ENCODE results near the gene DNAAF1. TPM values are rescaled to one million over a fixed set of nuclear protein-coding genes. Genes with fewer than 3 reads are reported as not detected.

The DNAAF1 gene
- polyA plus RNA-seq, 2 donors = 0.20 to 0.39 TPM

- no peak overlapping the region for H3K4me3 ChIP-seq (ENCODE audit: low read depth in 1 of 2, low read length in 2 of 2)
- H3K27ac ChIP-seq (ENCODE audit: low read depth in 2 of 2, low read length in 1 of 2) = no peak overlapping the region
- 73 to 76% methylated on average over 5 of the region's 5 CpGs for WGBS, 2 donors
- H3K27me3 ChIP-seq (ENCODE audit: control insufficient read depth in 1 of 2, insufficient read depth in 2 of 2, low read length in 2 of 2) = no peaks in the 10 kb centered on the region
- peaks cover 0 to 10% of the 10 kb centered on the region in 2 donors for H3K36me3 ChIP-seq (ENCODE audit: control insufficient read depth in 2 of 2, insufficient read depth in 2 of 2, low read length in 1 of 2)
- H3K9me3 ChIP-seq (ENCODE audit: control insufficient read depth in 2 of 2, insufficient read depth in 1 of 2, low read depth in 1 of 2, low read length in 1 of 2) = no peaks in the 10 kb centered on the region
- H3K4me1 ChIP-seq (ENCODE audit: control insufficient read depth in 2 of 2, insufficient read depth in 2 of 2, low read length in 1 of 2) = peaks cover 0 to 5% of the 10 kb centered on the region in 2 donors
These were observed 25.1 kb upstream of the DNAAF1 start for GRCh38 chr16:84120023-84120422.

DNA sequence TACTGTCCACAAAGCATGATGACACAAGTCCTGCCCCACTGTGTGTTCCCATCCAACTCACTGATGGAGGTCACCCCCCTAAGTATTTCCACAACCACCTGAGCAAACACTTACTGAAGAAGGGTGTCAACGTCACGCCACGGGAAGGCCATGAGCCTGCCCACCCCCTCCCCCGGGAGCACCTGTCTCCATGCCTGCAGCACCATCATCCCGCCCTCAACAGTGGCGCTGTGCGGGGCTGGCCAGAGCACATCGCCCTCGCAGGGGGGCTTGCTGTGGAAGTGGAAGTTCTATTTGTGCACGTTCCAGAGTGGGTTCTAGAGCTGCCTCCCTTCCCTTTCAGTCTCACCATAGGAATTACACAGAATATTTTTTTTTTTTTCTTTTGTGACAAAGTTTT lies 24.1 kb upstream of the DNAAF1 start:
- WGBS, 2 donors = 89% methylated on average over 10 of the region's 10 CpGs
- Histone ChIP-seq H3K27ac (ENCODE audit: low read depth in 2 of 2, low read length in 1 of 2) (no peak overlapping the region), H3K36me3 (ENCODE audit: control insufficient read depth in 2 of 2, insufficient read depth in 2 of 2, low read length in 1 of 2) (peaks cover 0 to 10% of the 10 kb centered on the region in 2 donors)

GRCh38 chr16:84124257-84125073 lies 20.6 kb upstream of the DNAAF1 start:
- H3K4me1 ChIP-seq (ENCODE audit: control insufficient read depth in 2 of 2, insufficient read depth in 2 of 2, low read length in 1 of 2) = peaks cover 0 to 3% of the 10 kb centered on the region in 2 donors
- H3K4me3 ChIP-seq (ENCODE audit: low read depth in 1 of 2, low read length in 2 of 2) = no peak overlapping the region
- H3K36me3 ChIP-seq (ENCODE audit: control insufficient read depth in 2 of 2, insufficient read depth in 2 of 2, low read length in 1 of 2) = peaks cover 2 to 14% of the 10 kb centered on the region in 2 donors
- whole genome bisulfite sequencing, 2 donors = 85 to 87% methylated on average over 7 of the region's 7 CpGs
- no peaks in the 10 kb centered on the region for H3K27me3 ChIP-seq (ENCODE audit: control insufficient read depth in 1 of 2, insufficient read depth in 2 of 2, low read length in 2 of 2)
- no peak overlapping the region for H3K27ac ChIP-seq (ENCODE audit: low read depth in 2 of 2, low read length in 1 of 2)
- no peaks in the 10 kb centered on the region for H3K9me3 ChIP-seq (ENCODE audit: control insufficient read depth in 2 of 2, insufficient read depth in 1 of 2, low read depth in 1 of 2, low read length in 1 of 2)

More for the DNA sequence above, 24.1 kb upstream of the DNAAF1 start:
- H3K4me3 ChIP-seq (ENCODE audit: low read depth in 1 of 2, low read length in 2 of 2) = no peak overlapping the region
- H3K4me1 ChIP-seq (ENCODE audit: control insufficient read depth in 2 of 2, insufficient read depth in 2 of 2, low read length in 1 of 2) = peaks cover 0 to 5% of the 10 kb centered on the region in 2 donors
- H3K9me3 ChIP-seq (ENCODE audit: control insufficient read depth in 2 of 2, insufficient read depth in 1 of 2, low read depth in 1 of 2, low read length in 1 of 2) = no peaks in the 10 kb centered on the region
- H3K27me3 ChIP-seq (ENCODE audit: control insufficient read depth in 1 of 2, insufficient read depth in 2 of 2, low read length in 2 of 2) = no peaks in the 10 kb centered on the region

DNA sequence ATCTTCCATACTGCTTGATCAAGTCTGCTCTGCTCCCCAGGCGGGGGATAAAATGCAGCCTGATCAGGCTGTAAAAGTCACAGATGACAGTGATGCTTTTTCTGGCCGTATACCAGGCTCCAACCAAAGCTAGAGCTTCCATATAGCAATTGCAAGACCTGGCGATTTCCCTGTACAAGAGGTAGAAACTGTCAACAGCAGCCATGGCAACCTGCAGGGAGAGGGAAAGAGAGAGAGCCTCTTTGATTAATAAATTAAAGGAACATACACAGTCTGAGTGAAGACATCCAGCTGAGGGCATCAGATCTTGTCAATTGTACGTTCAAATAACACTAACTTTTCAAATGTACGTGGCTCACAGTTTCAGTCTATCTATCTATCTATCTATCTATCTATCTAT lies 14.0 kb upstream of the DNAAF1 start:
- no peak overlapping the region for H3K4me3 ChIP-seq (ENCODE audit: low read depth in 1 of 2, low read length in 2 of 2)
- 82 to 83% methylated on average over 5 of the region's 5 CpGs for WGBS, 2 donors
- H3K4me1 ChIP-seq (ENCODE audit: control insufficient read depth in 2 of 2, insufficient read depth in 2 of 2, low read length in 1 of 2) = no peaks in the 10 kb centered on the region
- no peak overlapping the region for H3K27ac ChIP-seq (ENCODE audit: low read depth in 2 of 2, low read length in 1 of 2)
- no peaks in the 10 kb centered on the region for H3K9me3 ChIP-seq (ENCODE audit: control insufficient read depth in 2 of 2, insufficient read depth in 1 of 2, low read depth in 1 of 2, low read length in 1 of 2)
- peaks cover 2 to 9% of the 10 kb centered on the region in 2 donors for H3K36me3 ChIP-seq (ENCODE audit: control insufficient read depth in 2 of 2, insufficient read depth in 2 of 2, low read length in 1 of 2)
- H3K27me3 ChIP-seq (ENCODE audit: control insufficient read depth in 1 of 2, insufficient read depth in 2 of 2, low read length in 2 of 2) = no peaks in the 10 kb centered on the region

DNA sequence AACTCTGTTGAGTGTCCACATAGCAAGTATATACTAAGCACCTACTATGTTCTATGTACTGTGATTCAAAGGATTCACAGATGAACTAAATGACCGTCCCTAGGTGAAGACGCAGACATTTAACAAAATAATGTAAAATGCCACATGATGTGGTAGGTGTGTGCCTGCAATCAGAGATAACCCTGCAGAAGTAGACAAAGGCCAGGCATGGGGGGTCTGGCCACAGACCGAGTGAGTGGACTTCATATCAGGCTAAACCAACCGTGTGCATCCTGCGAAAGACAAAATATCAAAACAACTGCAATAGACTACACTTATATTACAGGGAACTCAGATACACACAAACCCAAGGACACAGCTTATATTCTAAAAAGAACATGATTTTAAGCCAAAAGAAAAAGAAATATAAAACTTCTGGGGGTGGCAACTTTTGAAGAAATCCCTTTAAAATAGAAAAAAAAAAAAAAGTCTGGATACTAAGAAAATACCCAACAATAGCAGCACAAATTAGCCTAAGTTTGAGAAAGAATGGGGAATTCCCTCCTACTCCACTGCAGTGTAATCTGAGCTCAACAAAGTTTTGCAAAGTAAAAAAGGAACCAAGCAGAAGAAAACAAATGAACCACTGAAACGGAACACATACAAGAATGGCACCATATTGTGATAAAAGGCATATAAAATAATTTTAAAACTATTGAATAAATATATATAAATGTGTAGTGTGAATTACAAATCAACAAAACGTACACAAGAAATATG lies 12.4 kb upstream of the DNAAF1 start:
- Histone ChIP-seq H3K27ac (ENCODE audit: low read depth in 2 of 2, low read length in 1 of 2) (no peak overlapping the region), H3K27me3 (ENCODE audit: control insufficient read depth in 1 of 2, insufficient read depth in 2 of 2, low read length in 2 of 2) (no peaks in the 10 kb centered on the region), H3K36me3 (ENCODE audit: control insufficient read depth in 2 of 2, insufficient read depth in 2 of 2, low read length in 1 of 2) (peaks cover 0 to 7% of the 10 kb centered on the region in 2 donors), H3K9me3 (ENCODE audit: control insufficient read depth in 2 of 2, insufficient read depth in 1 of 2, low read depth in 1 of 2, low read length in 1 of 2) (no peaks in the 10 kb centered on the region), H3K4me3 (ENCODE audit: low read depth in 1 of 2, low read length in 2 of 2) (no peak overlapping the region), H3K4me1 (ENCODE audit: control insufficient read depth in 2 of 2, insufficient read depth in 2 of 2, low read length in 1 of 2) (no peaks in the 10 kb centered on the region)
- 86 to 91% methylated on average over 7 of the region's 7 CpGs for WGBS, 2 donors

DNA sequence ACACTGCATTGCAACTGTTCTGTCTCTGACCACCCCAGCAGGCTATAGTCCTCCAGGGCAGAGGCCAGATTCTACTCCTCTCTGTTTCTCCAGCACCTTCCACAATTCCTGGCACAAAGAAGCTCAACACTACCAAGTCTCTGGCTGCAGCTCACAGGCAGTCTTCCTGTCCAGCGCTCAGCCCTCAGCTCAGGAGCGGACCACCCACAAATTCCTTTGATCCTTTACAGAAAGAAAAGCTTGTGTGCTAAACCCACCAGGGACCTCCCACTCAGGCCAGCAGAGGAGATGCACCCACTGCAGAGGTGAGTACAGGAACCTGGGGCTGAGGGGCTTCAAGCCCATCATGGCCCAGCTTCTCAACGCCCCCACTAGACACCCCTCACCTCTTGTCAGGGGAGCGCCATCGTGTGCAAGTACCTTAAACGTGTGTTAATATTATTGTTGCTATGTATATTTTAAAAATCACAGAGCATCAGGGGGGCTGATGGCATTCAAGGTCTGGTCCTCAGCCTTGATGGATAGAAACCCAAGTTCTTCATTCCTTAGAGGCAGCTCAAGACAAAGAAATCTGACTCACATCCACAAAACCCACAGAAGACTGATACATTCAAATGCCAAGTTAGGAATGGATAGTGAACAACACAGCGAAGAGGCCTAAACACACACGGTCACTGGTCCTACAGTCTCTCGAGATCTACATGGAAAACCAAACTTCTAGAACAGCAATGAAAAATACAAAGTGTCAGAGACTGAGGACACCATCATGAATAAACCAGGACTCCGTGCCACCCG lies 8.6 kb upstream of the DNAAF1 start:
- Histone ChIP-seq H3K4me3 (ENCODE audit: low read depth in 1 of 2, low read length in 2 of 2) (no peak overlapping the region), H3K27me3 (ENCODE audit: control insufficient read depth in 1 of 2, insufficient read depth in 2 of 2, low read length in 2 of 2) (no peaks in the 10 kb centered on the region), H3K27ac (ENCODE audit: low read depth in 2 of 2, low read length in 1 of 2) (no peak overlapping the region), H3K4me1 (ENCODE audit: control insufficient read depth in 2 of 2, insufficient read depth in 2 of 2, low read length in 1 of 2) (no peaks in the 10 kb centered on the region), H3K36me3 (ENCODE audit: control insufficient read depth in 2 of 2, insufficient read depth in 2 of 2, low read length in 1 of 2) (no peaks in the 10 kb centered on the region), H3K9me3 (ENCODE audit: control insufficient read depth in 2 of 2, insufficient read depth in 1 of 2, low read depth in 1 of 2, low read length in 1 of 2) (no peaks in the 10 kb centered on the region)
- WGBS, 2 donors = 91 to 93% methylated on average over 11 of the region's 11 CpGs

DNA sequence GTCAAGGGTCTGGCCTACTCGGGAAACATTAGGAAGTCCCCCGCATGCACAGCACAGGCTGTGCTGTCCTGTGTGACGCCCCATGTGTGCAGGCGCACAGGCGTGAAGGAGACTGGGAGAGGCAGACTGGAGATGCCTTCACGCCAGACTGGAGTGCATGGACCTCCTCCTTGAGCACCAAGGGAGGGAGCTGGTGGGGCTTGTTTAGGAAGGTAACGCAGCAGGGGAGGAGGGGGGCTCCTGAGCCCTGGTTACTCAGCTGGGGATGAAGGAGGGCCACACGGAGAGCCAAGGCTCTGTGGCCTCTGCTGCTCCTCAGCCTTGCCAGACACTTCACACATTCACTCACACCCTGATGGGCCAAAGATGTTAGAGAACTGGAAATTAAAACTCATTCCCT lies 7.8 kb upstream of the DNAAF1 start:
- H3K36me3 ChIP-seq (ENCODE audit: control insufficient read depth in 2 of 2, insufficient read depth in 2 of 2, low read length in 1 of 2) = no peaks in the 10 kb centered on the region
- no peak overlapping the region for H3K27ac ChIP-seq (ENCODE audit: low read depth in 2 of 2, low read length in 1 of 2)
- H3K27me3 ChIP-seq (ENCODE audit: control insufficient read depth in 1 of 2, insufficient read depth in 2 of 2, low read length in 2 of 2) = no peaks in the 10 kb centered on the region
- H3K4me1 ChIP-seq (ENCODE audit: control insufficient read depth in 2 of 2, insufficient read depth in 2 of 2, low read length in 1 of 2) = no peaks in the 10 kb centered on the region
- WGBS, 2 donors = 90 to 92% methylated on average over 8 of the region's 8 CpGs
- H3K4me3 ChIP-seq (ENCODE audit: low read depth in 1 of 2, low read length in 2 of 2) = no peak overlapping the region
- no peaks in the 10 kb centered on the region for H3K9me3 ChIP-seq (ENCODE audit: control insufficient read depth in 2 of 2, insufficient read depth in 1 of 2, low read depth in 1 of 2, low read length in 1 of 2)

DNA sequence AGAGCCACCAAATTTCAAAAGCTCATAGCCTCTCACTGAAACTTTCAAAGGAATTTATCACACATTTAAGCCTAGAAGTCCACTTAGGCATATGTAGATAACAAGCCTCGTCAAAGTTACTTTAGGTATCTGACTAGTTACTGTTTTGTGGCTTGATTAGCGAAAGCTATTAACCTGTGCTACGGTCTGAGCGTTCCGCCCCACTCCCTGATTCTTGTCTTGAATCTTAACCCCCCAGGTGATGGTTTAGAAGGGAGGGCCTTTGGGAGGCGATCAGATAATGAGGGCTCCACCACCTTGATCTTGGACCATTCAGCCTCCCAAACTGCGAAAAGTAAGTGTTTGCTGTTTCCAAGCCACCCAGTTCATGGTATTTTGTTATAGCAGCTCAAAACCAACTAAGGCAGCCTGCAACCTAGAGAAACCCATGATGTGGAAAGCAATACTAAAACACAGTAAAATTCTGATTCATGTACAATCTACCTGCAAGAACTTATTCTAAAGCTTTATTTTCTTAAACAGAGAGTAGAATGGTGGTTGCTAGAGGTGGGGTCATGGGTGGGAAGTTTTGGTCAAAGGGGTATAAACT lies 7.2 kb upstream of the DNAAF1 start:
- Histone ChIP-seq H3K27ac (ENCODE audit: low read depth in 2 of 2, low read length in 1 of 2) (no peak overlapping the region), H3K36me3 (ENCODE audit: control insufficient read depth in 2 of 2, insufficient read depth in 2 of 2, low read length in 1 of 2) (no peaks in the 10 kb centered on the region), H3K4me1 (ENCODE audit: control insufficient read depth in 2 of 2, insufficient read depth in 2 of 2, low read length in 1 of 2) (no peaks in the 10 kb centered on the region), H3K9me3 (ENCODE audit: control insufficient read depth in 2 of 2, insufficient read depth in 1 of 2, low read depth in 1 of 2, low read length in 1 of 2) (no peaks in the 10 kb centered on the region), H3K27me3 (ENCODE audit: control insufficient read depth in 1 of 2, insufficient read depth in 2 of 2, low read length in 2 of 2) (no peaks in the 10 kb centered on the region), H3K4me3 (ENCODE audit: low read depth in 1 of 2, low read length in 2 of 2) (no peak overlapping the region)
- 92% methylated on average over 7 of the region's 7 CpGs for WGBS, 2 donors

DNA sequence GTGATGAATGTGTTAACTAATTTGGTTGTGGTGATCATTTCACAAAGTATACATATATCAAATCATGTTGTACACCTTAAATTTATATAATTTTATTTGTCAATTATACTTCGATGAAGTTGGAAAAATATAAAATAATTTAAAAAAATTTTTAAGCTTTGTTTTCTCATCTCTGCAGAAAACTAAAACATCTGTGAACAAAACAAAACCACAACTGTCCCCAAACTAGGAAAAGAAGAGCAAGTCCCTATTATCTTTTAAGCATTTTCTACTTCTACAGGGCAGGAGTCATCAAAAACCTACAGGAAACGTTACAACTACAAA lies 6.6 kb upstream of the DNAAF1 start:
- Histone ChIP-seq H3K27me3 (ENCODE audit: control insufficient read depth in 1 of 2, insufficient read depth in 2 of 2, low read length in 2 of 2) (no peaks in the 10 kb centered on the region), H3K9me3 (ENCODE audit: control insufficient read depth in 2 of 2, insufficient read depth in 1 of 2, low read depth in 1 of 2, low read length in 1 of 2) (no peaks in the 10 kb centered on the region), H3K4me3 (ENCODE audit: low read depth in 1 of 2, low read length in 2 of 2) (no peak overlapping the region), H3K27ac (ENCODE audit: low read depth in 2 of 2, low read length in 1 of 2) (no peak overlapping the region), H3K4me1 (ENCODE audit: control insufficient read depth in 2 of 2, insufficient read depth in 2 of 2, low read length in 1 of 2) (no peaks in the 10 kb centered on the region), H3K36me3 (ENCODE audit: control insufficient read depth in 2 of 2, insufficient read depth in 2 of 2, low read length in 1 of 2) (no peaks in the 10 kb centered on the region)
- 58 to 63% methylated on average over 2 of the region's 2 CpGs for WGBS, 2 donors

All from esophagus (tissue), 2 donors.